ENCODE results near the gene C9orf50. TPM values are rescaled to one million over a fixed set of nuclear protein-coding genes. Genes with fewer than 3 reads are reported as not detected.
"Not testable (repeated sequence)": the region's sequence is repeated elsewhere in the genome, so short reads cannot be mapped to it uniquely, and the experiment has no call there.

Gene C9orf50
- polyA plus RNA-seq, 1 experiment: 0.20 TPM

DNA sequence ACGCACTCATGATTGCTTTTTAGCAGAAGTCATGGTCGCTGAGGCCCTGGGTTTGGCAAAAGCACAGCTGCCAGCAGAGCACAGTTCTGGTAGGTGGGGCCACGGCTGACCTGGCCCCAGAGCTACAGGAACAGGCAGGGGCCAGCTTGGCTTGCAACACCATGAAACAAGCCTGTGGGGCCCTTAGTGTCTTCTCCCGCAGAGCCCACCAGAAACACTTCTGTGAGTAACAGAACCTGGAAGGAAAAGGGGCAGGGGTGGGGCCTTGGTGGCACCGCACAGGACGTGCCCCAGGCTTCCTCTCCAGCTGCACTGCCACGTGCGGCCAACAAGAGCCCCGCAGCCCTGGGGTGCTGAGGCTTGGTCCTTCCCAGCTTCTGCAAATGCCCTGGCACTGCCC is 16.2 kb upstream of the C9orf50 start:
- peaks cover 52% of the 10 kb centered on the region for H3K36me3 ChIP-seq (ENCODE audit: control insufficient read depth, insufficient read depth, low read length)
- no peak overlapping the region for H3K4me3 ChIP-seq (ENCODE audit: low read depth, low read length)
- no peaks in the 10 kb centered on the region for H3K27me3 ChIP-seq (ENCODE audit: control insufficient read depth, insufficient read depth, low read length)
- ChIA-PET CTCF (interaction anchor here (0.9 to 1.5 kb wide), 5 partner anchors 8 to 505 kb away, joined by 3 to 6 read pairs (median 3); no protein-coding TSS in a partner anchor), POLR2A (no interaction called here)
- DNase-seq (ENCODE audit: low read depth): no peak
- TF ChIP-seq, protein P1, sequence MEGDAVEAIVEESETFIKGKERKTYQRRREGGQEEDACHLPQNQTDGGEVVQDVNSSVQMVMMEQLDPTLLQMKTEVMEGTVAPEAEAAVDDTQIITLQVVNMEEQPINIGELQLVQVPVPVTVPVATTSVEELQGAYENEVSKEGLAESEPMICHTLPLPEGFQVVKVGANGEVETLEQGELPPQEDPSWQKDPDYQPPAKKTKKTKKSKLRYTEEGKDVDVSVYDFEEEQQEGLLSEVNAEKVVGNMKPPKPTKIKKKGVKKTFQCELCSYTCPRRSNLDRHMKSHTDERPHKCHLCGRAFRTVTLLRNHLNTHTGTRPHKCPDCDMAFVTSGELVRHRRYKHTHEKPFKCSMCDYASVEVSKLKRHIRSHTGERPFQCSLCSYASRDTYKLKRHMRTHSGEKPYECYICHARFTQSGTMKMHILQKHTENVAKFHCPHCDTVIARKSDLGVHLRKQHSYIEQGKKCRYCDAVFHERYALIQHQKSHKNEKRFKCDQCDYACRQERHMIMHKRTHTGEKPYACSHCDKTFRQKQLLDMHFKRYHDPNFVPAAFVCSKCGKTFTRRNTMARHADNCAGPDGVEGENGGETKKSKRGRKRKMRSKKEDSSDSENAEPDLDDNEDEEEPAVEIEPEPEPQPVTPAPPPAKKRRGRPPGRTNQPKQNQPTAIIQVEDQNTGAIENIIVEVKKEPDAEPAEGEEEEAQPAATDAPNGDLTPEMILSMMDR (IDR thresholded peaks at IDR 0.05; ENCODE audit: insufficient read depth, low read depth, low read length): no peak

DNA sequence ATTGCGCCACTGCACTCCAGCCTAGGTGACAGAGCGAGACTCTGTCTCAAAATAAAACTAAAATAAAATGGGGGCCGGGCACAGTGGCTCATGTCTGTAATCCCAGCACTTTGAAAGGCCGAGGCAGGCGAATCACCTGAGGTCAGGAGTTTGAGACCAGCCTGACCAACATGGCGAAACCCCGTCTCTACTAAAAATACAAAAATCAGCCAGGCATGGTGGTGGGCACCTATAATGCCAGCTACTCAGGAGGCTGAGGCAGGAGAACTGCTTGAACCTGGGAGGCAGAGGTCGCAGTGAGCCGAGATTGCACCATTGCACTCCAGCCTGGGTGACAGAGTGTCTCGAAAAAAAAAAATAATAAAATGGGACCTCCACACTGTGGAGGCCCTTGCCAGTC is 15.4 kb upstream of the C9orf50 start:
- POLR2A ChIA-PET; H3K4me3 ChIP-seq (ENCODE audit: low read depth, low read length); H3K27me3 ChIP-seq (ENCODE audit: control insufficient read depth, insufficient read depth, low read length); DNase-seq (ENCODE audit: low read depth): not testable (repeated sequence)
- H3K36me3 ChIP-seq (ENCODE audit: control insufficient read depth, insufficient read depth, low read length): peaks cover 52% of the 10 kb centered on the region
- CTCF ChIA-PET: interaction anchor here (1.2 kb wide), 1 partner anchor 494 kb away, joined by 3 read pairs; no protein-coding TSS in a partner anchor

DNA sequence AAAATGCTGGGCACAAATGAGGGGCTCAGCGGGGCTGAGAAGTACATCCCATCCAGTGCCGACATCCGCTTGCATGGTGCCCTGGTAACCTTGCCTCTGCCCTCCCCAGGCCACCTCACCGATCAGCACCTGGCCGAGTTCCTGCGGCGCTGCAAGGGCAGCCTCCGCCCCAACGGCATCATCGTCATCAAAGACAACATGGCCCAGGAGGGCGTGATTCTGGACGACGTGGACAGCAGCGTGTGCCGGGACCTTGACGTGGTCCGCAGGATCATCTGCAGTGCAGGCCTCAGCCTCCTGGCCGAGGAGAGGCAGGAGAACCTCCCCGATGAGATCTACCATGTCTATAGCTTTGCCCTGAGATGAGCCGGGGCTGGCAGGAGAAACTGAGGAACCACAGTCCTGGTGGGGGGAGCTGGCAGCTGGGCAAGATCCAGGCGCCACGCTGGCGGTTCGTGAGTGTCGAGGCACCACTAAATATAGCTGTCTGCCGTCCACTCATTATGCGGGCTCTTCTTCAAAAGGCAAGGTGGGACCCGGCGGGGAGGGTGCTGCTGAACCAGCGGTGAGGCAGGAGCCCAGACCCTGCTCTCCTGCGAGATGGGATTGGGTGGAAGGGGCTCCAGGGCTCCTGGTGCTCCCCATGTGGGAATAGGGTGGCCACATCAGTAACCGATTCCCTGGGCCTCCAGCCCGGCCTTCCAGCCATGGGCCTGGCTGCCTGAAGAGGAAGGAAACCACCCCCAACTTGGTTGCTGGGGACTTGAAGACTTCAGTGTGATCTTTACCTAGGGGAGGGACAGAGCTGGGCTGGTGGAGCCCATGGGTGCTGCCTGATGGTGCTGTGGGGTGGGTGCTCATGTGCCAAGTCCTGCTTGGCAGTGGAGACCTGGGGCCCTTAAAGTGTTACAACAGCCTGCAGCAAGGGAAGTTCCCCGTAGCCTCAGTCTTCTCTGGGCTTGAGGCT is 14.5 kb upstream of the C9orf50 start:
- DNase-seq (ENCODE audit: low read depth): no peak
- POLR2A ChIA-PET: no interaction called here
- CTCF ChIA-PET: no interaction called here
- Histone ChIP-seq H3K27me3 (ENCODE audit: control insufficient read depth, insufficient read depth, low read length) (no peaks in the 10 kb centered on the region), H3K36me3 (ENCODE audit: control insufficient read depth, insufficient read depth, low read length) (peaks cover 52% of the 10 kb centered on the region), H3K4me3 (ENCODE audit: low read depth, low read length) (no peak overlapping the region)
- TF ChIP-seq, protein P1 (IDR thresholded peaks at IDR 0.05; ENCODE audit: insufficient read depth, low read depth, low read length): no peak

DNA sequence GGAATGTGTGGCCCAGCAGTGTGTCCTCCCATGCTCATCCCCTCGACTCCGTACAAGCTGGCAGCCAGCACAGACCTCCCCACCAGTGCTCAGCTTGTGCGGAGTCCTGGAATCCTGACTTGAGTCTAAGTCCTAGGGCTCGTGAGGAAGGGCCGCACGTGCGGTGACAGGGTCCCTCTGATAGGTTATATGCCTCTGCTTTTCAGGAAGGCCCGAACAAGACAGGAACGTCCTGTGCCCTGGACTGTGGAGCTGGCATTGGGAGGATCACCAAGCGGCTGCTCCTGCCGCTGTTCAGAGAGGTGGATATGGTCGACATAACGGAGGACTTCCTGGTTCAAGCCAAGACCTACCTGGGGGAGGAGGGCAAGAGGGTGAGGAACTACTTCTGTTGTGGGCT is 12.9 kb upstream of the C9orf50 start:
- Histone ChIP-seq H3K36me3 (ENCODE audit: control insufficient read depth, insufficient read depth, low read length) (peaks cover 42% of the 10 kb centered on the region), H3K27me3 (ENCODE audit: control insufficient read depth, insufficient read depth, low read length) (no peaks in the 10 kb centered on the region), H3K4me3 (ENCODE audit: low read depth, low read length) (no peak overlapping the region)
- CTCF ChIA-PET: interaction anchor here (0.7 kb wide), 1 partner anchor 502 kb away, joined by 4 read pairs; no protein-coding TSS in a partner anchor
- TF ChIP-seq, protein P1 (IDR thresholded peaks at IDR 0.05; ENCODE audit: insufficient read depth, low read depth, low read length): no peak
- no peak for DNase-seq (ENCODE audit: low read depth)
- POLR2A ChIA-PET: no interaction called here

DNA sequence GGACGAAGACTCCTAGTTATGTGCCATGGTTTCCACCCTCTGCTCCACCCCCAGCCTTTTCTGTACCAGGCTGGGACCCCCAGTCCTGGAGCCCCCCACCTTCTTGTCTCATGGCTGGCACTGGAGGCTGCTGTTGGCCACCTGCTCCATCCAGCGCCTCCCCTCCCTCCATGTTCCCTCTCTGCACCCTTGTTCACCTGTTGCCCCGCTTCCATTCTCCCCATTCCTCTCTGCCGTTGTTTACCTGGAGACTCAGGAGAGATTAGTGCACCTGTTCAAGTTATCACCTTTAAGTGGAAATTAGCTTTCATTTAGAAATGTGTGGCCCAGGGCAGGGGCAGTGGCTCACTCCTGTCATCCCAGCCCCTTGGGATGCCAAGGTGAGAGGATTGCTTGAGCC is 12.3 kb upstream of the C9orf50 start:
- Histone ChIP-seq H3K36me3 (ENCODE audit: control insufficient read depth, insufficient read depth, low read length) (peaks cover 38% of the 10 kb centered on the region), H3K27me3 (ENCODE audit: control insufficient read depth, insufficient read depth, low read length) (no peaks in the 10 kb centered on the region), H3K4me3 (ENCODE audit: low read depth, low read length) (no peak overlapping the region)
- ChIA-PET CTCF (interaction anchor here (1.2 kb wide), 1 partner anchor 9 kb away, joined by 3 read pairs; no protein-coding TSS in a partner anchor), POLR2A (no interaction called here)
- TF ChIP-seq, protein P1 (IDR thresholded peaks at IDR 0.05; ENCODE audit: insufficient read depth, low read depth, low read length): no peak
- DNase-seq (ENCODE audit: low read depth): no peak

All from BJ (cell line).